GM12878 (cell line): Measurements from ENCODE around the gene LRRC23. TPM values are rescaled to one million over a fixed set of nuclear protein-coding genes. Genes with fewer than 3 reads are reported as not detected.
A peak's percentile ranks its signal among the peaks of the same experiment; 100 is the strongest.

Experiments
- BHLHE40 ChIP-seq, 2 experiments: fragments of 450-650 bp in 1 of 2; IDR thresholded peaks; 2 replicates each; pipeline ENCODE4 v1.6.1; 2011 to 2017; ENCODE audit warnings: low read depth in 2 of 2, borderline replicate concordance in 1 of 2, improper control_type of control experiment in 1 of 2, low read length in 1 of 2, mild to moderate bottlenecking in 1 of 2
- CHD1 ChIP-seq: IDR thresholded peaks from 2 replicates; pipeline ENCODE4 v1.6.1; 2012; ENCODE audit warnings: low read depth, low read length, improper control_type of control experiment
- CHD2 ChIP-seq: IDR thresholded peaks from 2 replicates; pipeline ENCODE4 v1.6.1; 2011; ENCODE audit warnings: low read depth, low read length, improper control_type of control experiment, borderline replicate concordance
- EP300 ChIP-seq, 2 experiments: fragments of 150-350 bp in 1 of 2; IDR thresholded peaks; 2 replicates each; pipeline ENCODE4 v1.6.1; 2011 to 2012; ENCODE audit warnings: low read depth in 2 of 2, low read length in 2 of 2, borderline replicate concordance in 1 of 2, improper control_type of control experiment in 1 of 2, inconsistent platforms in 1 of 2; ENCODE audit not compliant: control insufficient read depth in 1 of 2
- FOS ChIP-seq: IDR thresholded peaks from 3 replicates; pipeline ENCODE4 v1.6.1; 2011; ENCODE audit warnings: borderline replicate concordance; ENCODE audit not compliant: insufficient read length; ENCODE audit errors: extremely low read depth
- HDGF ChIP-seq: fragments of 450-650 bp; IDR thresholded peaks from 2 replicates; pipeline ENCODE4 v1.6.1; 2016; ENCODE audit warnings: antibody characterized with exemption
- IKZF1 ChIP-seq: fragments of 450-650 bp; conservative IDR thresholded peaks from 2 replicates; pipeline ENCODE4 v1.6.1; 2017; ENCODE audit warnings: antibody characterized with exemption, mild to moderate bottlenecking
- MXI1 ChIP-seq: fragments of 150-350 bp; IDR thresholded peaks from 2 replicates; pipeline ENCODE4 v1.6.1; 2011; ENCODE audit warnings: low read depth, mild to moderate bottlenecking, inconsistent platforms, low read length, improper control_type of control experiment
- MYB ChIP-seq: fragments of 150-350 bp; IDR thresholded peaks from 2 replicates; pipeline ENCODE4 v1.6.1; 2014; ENCODE audit warnings: mild to moderate bottlenecking, low read depth, low read length, borderline replicate concordance
- NFYB ChIP-seq: IDR thresholded peaks from 2 replicates; pipeline ENCODE4 v1.6.1; 2011; ENCODE audit warnings: low read depth, mild to moderate bottlenecking, low read length, improper control_type of control experiment, moderate library complexity; ENCODE audit not compliant: insufficient read depth
- PML ChIP-seq: IDR thresholded peaks from 2 replicates; pipeline ENCODE4 v1.6.1; 2012; ENCODE audit warnings: low read length, inconsistent platforms
- POLR2AphosphoS2 ChIP-seq: IDR thresholded peaks from 2 replicates; pipeline ENCODE4 v1.6.1; 2011; ENCODE audit warnings: low read depth, mild to moderate bottlenecking, low read length, improper control_type of control experiment, moderate library complexity
- RB1 ChIP-seq: fragments of 450-650 bp; formaldehyde crosslinking; IDR thresholded peaks from 2 replicates; pipeline ENCODE4 v1.6.1; 2017; ENCODE audit warnings: mild to moderate bottlenecking, borderline replicate concordance
- RFX5 ChIP-seq: IDR thresholded peaks from 2 replicates; pipeline ENCODE4 v1.6.1; 2011; ENCODE audit warnings: low read depth, low read length, improper control_type of control experiment
- SIX5 ChIP-seq: IDR thresholded peaks from 2 replicates; pipeline ENCODE4 v1.6.1; 2011; ENCODE audit warnings: mild to moderate bottlenecking, low read depth, low read length, moderate library complexity; ENCODE audit not compliant: severe bottlenecking
- SPI1 ChIP-seq: IDR thresholded peaks from 2 replicates; pipeline ENCODE4 v1.6.1; 2011; ENCODE audit warnings: low read depth, mild to moderate bottlenecking, low read length, moderate library complexity, borderline replicate concordance; ENCODE audit not compliant: insufficient read depth
- TARDBP ChIP-seq: IDR thresholded peaks from 2 replicates; pipeline ENCODE4 v1.6.1; 2016; ENCODE audit warnings: borderline replicate concordance
- ZSCAN29 ChIP-seq: fragments of 450-650 bp; IDR thresholded peaks from 2 replicates; pipeline ENCODE4 v1.6.1; 2017; ENCODE audit warnings: mild to moderate bottlenecking, moderate library complexity
- polyA plus RNA-seq, 11 experiments: library from polyadenylated mRNA; depleted of rRNA in 4 of 11; unstranded in 6 of 11; stranded (reverse) in 5 of 11; fragments of >200 nt; fragmentation: Nextera tagmentation in 4 of 11; fragmentation: Illumina TruSeq in 1 of 11; extraction: Ambion mirVana in 4 of 11; extraction: Trizol in 1 of 11; gene quantifications; 1 replicate in 1 of 11; 2 replicates in 10 of 11; pipeline versions ENCODE4 v1.2.1 to v1.2.3, GENCODE V29; 2011 to 2016; ENCODE audit warnings: inconsistent platforms in 2 of 11, missing spikeins in 2 of 11, low read depth in 1 of 11
- total RNA-seq, 4 experiments: library from RNA; depleted of rRNA in 3 of 4; stranded (reverse); fragments of >200 nt in 3 of 4; fragmentation: Illumina TruSeq in 1 of 4; extraction: Trizol in 1 of 4; gene quantifications; 2 replicates each; pipeline versions ENCODE4 v1.2.1 to v1.2.3, GENCODE V29; 2013 to 2021
- TF ChIP-seq, protein P1 (sequence below): IDR thresholded peaks from 2 replicates; pipeline ENCODE4 v1.6.1; 2012; ENCODE audit warnings: low read depth, low read length, improper control_type of control experiment
- TF ChIP-seq, protein P2 (sequence below): fragments of 450-650 bp; formaldehyde crosslinking; IDR thresholded peaks from 2 replicates; pipeline ENCODE4 v1.4.0; 2022; ENCODE audit warnings: mild to moderate bottlenecking, moderate library complexity
- TF ChIP-seq, protein P3 (sequence below): fragments of 150-350 bp; IDR thresholded peaks from 2 replicates; pipeline ENCODE4 v1.6.1; 2016; ENCODE audit warnings: low read depth, low read length

Gene LRRC23
- total and polyA plus RNA-seq, 10 of the 15 experiments (the other 5 are each of a cell fraction or from before 2014, with no cell fraction given): 1.4 to 6.9 (median 3.4) TPM

DNA sequence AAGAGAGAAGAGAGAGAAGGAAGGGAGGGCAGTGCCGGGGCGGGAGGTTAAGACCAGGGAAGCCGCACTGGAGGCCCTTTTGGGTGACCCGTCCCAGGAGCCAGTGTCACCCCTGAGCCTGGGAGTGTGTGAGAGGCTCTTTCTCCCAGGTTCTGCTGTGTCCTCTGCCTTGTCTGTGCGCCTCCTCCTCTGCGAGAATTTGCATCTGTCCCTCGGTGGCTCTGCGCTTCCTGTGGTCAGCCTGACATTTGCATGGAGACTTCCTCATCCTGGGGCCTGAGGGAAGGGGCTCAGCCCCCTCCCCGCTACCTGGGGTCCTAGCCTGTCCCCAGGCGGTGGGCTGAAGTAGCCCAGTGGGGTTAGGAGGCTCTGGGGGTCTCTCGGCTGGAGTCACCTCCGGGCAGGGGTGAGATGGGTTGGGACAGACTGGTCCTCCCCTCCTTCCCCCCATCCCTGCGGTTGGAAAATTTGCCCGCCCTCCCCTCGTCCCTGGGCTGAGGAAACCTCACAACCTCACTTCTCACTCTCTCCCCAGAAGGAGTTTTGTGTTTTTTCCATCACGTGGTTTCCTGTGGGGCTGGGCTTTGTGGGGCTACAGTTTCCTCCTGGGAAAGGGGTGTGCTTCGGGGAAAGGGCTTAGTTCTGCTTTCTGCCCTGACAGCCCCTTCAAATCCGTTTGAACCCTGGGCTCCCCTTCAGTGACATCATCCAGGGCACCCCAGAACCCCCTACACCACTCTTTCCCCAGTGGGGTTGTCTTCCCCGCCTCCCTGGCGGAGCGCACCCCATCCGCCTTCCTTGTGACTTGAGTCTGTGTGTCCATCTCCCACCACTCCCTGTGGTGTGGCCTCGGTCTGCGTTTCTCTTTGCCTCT, 49.1 kb downstream of the LRRC23 start (continued):
- TF ChIP-seq, protein P1, sequence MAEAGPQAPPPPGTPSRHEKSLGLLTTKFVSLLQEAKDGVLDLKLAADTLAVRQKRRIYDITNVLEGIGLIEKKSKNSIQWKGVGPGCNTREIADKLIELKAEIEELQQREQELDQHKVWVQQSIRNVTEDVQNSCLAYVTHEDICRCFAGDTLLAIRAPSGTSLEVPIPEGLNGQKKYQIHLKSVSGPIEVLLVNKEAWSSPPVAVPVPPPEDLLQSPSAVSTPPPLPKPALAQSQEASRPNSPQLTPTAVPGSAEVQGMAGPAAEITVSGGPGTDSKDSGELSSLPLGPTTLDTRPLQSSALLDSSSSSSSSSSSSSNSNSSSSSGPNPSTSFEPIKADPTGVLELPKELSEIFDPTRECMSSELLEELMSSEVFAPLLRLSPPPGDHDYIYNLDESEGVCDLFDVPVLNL: no peak
- TF ChIP-seq ZSCAN29 (no peak), IKZF1 (peak; percentile 100), CHD2 (peak; percentile 12; the same call in 1 of the 2 replicates), POLR2AphosphoS2 (peak; percentile 98), FOS (no peak), RFX5 (no peak), MYB (no peak; the same call in 1 of the 2 replicates), TARDBP (no peak), BHLHE40 (IDR thresholded peaks at IDR 0.05; ENCODE audit: borderline replicate concordance in 1 of 2, low read depth in 2 of 2, low read length in 1 of 2) (peak; percentile 84 to 87), SIX5 (no peak), NFYB (0 out of 2 replicates have a peak, but pooled peaks have one; percentile 25), RB1 (0 out of 2 replicates have a peak, but pooled peaks have one; percentile 14), MXI1 (no peak; the same call in 1 of the 2 replicates), CHD1 (no peak; the same call in 1 of the 2 replicates), PML (no peak), EP300 (IDR thresholded peaks at IDR 0.05; ENCODE audit: borderline replicate concordance in 1 of 2, control insufficient read depth in 1 of 2, low read depth in 2 of 2, low read length in 2 of 2) (peak; percentile 82 to 91), SPI1 (peak; percentile 92), HDGF (peak; percentile 85; the same call in 1 of the 2 replicates)
- TF ChIP-seq, protein P2, sequence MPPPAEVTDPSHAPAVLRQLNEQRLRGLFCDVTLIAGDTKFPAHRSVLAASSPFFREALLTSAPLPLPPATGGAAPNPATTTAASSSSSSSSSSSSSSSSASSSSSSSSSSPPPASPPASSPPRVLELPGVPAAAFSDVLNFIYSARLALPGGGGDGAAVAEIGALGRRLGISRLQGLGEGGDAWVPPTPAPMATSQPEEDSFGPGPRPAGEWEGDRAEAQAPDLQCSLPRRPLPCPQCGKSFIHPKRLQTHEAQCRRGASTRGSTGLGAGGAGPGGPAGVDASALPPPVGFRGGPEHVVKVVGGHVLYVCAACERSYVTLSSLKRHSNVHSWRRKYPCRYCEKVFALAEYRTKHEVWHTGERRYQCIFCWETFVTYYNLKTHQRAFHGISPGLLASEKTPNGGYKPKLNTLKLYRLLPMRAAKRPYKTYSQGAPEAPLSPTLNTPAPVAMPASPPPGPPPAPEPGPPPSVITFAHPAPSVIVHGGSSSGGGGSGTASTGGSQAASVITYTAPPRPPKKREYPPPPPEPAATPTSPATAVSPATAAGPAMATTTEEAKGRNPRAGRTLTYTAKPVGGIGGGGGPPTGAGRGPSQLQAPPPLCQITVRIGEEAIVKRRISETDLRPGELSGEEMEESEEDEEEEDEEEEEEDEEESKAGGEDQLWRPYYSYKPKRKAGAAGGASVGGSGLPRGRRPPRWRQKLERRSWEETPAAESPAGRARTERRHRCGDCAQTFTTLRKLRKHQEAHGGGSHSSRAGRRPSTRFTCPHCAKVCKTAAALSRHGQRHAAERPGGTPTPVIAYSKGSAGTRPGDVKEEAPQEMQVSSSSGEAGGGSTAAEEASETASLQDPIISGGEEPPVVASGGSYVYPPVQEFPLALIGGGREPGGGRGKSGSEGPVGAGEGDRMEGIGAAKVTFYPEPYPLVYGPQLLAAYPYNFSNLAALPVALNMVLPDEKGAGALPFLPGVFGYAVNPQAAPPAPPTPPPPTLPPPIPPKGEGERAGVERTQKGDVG: no peak
- TF ChIP-seq, protein P3, sequence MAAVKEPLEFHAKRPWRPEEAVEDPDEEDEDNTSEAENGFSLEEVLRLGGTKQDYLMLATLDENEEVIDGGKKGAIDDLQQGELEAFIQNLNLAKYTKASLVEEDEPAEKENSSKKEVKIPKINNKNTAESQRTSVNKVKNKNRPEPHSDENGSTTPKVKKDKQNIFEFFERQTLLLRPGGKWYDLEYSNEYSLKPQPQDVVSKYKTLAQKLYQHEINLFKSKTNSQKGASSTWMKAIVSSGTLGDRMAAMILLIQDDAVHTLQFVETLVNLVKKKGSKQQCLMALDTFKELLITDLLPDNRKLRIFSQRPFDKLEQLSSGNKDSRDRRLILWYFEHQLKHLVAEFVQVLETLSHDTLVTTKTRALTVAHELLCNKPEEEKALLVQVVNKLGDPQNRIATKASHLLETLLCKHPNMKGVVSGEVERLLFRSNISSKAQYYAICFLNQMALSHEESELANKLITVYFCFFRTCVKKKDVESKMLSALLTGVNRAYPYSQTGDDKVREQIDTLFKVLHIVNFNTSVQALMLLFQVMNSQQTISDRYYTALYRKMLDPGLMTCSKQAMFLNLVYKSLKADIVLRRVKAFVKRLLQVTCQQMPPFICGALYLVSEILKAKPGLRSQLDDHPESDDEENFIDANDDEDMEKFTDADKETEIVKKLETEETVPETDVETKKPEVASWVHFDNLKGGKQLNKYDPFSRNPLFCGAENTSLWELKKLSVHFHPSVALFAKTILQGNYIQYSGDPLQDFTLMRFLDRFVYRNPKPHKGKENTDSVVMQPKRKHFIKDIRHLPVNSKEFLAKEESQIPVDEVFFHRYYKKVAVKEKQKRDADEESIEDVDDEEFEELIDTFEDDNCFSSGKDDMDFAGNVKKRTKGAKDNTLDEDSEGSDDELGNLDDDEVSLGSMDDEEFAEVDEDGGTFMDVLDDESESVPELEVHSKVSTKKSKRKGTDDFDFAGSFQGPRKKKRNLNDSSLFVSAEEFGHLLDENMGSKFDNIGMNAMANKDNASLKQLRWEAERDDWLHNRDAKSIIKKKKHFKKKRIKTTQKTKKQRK: no peak; the same call in 1 of the 2 replicates
